Renal pelvis (tissue), 4 donors: ENCODE results near the gene PARPBP. TPM values are rescaled to one million over a fixed set of nuclear protein-coding genes. Genes with fewer than 3 reads are reported as not detected.
"Not testable (repeated sequence)": the region's sequence is repeated elsewhere in the genome, so short reads cannot be mapped to it uniquely, and the experiment has no call there.

Experiments used
- DNase-seq: peaks from one replicate; pipeline ENCODE4 v3.0.0-alpha.2; 2013
- polyA plus RNA-seq, 3 donors: library from polyadenylated mRNA; unstranded; fragments of 120-200 nt; gene quantifications; one replicate each; pipeline ENCODE4 v1.2.1, GENCODE V29; 2013; ENCODE audit not compliant: insufficient read length in 3 of 3

Gene PARPBP
- polyA plus RNA-seq, 3 donors, result 13.2 to 14.2 (median 13.6) TPM

GRCh38 chr12:102234599-102234998 lies 114.6 kb downstream of the PARPBP start:
- no peak for DNase-seq

- DNase-seq, result not testable (repeated sequence)
Measured at GRCh38 chr12:102240859-102241258, 120.9 kb downstream of the PARPBP start.

Other genes with a start within 250 kb of the PARPBP start
- 10 to 100 TPM; 15.5 to 22.0 (median 20.9) TPM for gene DRAM1, start 242.6 kb upstream of the PARPBP start, polyA plus RNA-seq
- gene WASHC3, start 58.2 kb upstream of the PARPBP start, polyA plus RNA-seq, result 10 to 100 TPM; 48.7 to 55.8 (median 49.5) TPM
- 10 to 100 TPM; 29.8 to 35.3 (median 32.5) TPM for gene NUP37, start 69 bp upstream of the PARPBP start, polyA plus RNA-seq
- gene PMCH, start 77.7 kb downstream of the PARPBP start, polyA plus RNA-seq, result 1 to 10 TPM in 1 of 3 donors, under 1 TPM in 2; 0.33 to 1.0 (median 0.96) TPM